HCEC 1CT (cell line): ENCODE data around the gene FBXO10.

Experiments used
- DNase-seq: peaks from one replicate; pipeline ENCODE4 v3.0.0-alpha.2; 2017

Gene FBXO10

DNA sequence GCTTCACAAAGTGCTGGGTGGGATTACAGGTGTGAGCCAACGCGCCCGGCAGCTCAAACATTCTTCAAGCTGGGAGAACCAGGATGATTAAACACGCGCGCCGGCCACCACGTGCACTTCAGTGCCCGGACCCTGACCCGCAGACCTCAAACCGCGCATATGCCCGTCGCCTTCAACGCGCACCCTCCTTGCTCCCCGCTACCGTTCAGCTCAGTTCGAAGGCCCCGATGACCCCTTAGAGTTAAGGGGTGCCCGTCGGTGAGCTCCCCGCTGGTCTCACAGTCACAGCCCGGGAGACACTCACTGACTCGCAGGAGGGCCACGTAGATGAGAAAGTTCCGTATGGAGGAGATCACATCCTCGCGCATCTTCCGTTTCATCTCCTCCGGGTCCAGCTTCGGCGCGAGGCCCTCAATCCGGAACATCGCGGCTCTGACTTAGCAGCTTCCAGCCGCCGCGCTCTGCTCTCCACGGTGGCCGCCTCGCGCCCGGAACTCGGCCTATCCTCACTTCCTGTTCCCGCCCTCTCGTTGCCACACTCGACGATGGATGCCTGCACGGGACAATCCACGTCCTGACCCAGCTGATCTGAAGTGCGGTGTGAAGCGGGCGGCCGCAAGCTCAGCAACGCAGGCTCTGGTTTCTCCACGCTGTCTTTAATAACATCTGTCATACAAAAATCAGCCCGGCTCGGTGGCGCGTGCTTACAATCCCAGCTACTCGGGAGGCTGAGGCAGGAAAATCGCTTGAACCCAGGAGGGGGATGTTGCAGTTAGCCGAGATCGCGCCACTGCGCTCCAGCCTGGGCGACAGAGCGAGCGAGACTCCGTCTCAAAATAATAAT is 16.1 kb upstream of the FBXO10 start, which contains the start of gene TOMM5:
Gene TOMM5, minus strand, starts transcription at position 490 of the 844 bp plus-strand sequence. Its CDS starts 65 bp downstream, at position 425.
- peak; percentile 89 for DNase-seq

DNA sequence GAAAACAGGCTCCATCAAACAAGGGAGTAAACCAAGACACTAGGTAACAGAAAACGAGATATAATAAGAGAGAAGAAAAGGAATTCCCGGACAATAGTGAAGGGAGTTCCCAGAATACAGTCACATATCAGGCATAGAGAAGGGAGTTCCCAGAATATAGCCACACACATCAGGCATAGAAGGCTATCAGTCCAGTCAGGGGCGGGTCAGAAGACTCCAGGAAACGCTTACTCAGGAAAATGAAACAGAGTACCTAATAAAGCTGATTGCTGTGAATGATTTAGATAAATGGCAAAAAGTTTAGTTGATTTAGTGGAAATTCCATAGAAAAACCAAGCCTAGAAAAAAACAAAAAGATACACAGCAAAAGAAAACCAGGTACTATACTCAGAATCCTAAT is 11.3 kb upstream of the FBXO10 start:
- no peak for DNase-seq

GRCh38 chr9:37583522-37584121 is 7.4 kb upstream of the FBXO10 start:
- DNase-seq, result no peak

- peak; percentile 54 for DNase-seq
These were observed 6.5 kb upstream of the FBXO10 start for GRCh38 chr9:37582548-37583157.

GRCh38 chr9:37575511-37575914 is 667 bp downstream of the FBXO10 start:
- DNase-seq, result no peak

- peak; percentile 17 for DNase-seq
These were observed 1.2 kb downstream of the FBXO10 start for GRCh38 chr9:37575001-37575400.

DNA sequence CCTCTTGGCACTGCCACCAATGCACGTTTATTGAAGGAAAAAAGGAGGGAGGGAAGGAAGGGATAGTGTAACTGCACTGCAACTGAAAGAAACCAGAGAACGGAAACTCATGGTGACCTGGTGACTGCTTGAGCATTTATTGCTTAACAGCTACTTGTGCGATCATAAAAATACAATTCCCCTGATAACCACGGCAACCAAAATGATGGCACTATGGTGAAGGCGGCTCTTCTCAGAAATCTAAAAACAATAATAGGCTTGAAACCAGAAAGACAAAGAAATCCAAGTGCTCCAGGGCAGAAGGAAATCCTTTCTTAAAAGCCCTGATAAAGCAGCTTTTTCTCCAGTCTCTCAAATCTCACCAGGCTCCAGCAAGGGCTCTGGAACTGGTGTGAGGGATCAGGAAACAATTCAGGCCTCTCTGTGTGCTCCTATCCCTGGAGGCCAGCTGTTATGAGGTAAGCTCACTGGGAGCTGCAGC is 1.9 kb downstream of the FBXO10 start:
- peak; percentile 16 for DNase-seq

GRCh38 chr9:37571282-37571681 is 4.9 kb downstream of the FBXO10 start:
- no peak for DNase-seq

- no peak for DNase-seq
These were observed 9.5 kb downstream of the FBXO10 start for GRCh38 chr9:37566716-37567115.

GRCh38 chr9:37565661-37566618 is 10.2 kb downstream of the FBXO10 start:
- no peak for DNase-seq

DNA sequence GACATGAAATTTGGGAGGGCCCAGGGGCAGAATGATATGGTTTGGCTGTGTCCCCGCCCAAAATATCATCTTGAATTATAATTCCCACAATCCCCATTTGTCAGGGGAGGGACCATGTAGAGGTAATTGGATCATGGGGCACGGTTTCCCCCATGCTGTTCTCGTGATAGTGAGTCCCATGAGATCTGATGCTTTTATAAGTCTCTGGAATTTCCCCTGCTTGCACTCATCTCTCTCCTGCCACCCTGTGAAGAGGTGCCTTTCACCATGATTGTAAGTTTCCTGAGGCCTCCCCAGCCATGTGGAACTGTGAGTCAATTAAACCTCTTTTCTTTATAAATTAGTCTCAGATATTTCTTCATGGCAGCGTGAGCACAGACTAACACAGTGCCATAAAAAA is 11.3 kb downstream of the FBXO10 start:
- no peak for DNase-seq

DNA sequence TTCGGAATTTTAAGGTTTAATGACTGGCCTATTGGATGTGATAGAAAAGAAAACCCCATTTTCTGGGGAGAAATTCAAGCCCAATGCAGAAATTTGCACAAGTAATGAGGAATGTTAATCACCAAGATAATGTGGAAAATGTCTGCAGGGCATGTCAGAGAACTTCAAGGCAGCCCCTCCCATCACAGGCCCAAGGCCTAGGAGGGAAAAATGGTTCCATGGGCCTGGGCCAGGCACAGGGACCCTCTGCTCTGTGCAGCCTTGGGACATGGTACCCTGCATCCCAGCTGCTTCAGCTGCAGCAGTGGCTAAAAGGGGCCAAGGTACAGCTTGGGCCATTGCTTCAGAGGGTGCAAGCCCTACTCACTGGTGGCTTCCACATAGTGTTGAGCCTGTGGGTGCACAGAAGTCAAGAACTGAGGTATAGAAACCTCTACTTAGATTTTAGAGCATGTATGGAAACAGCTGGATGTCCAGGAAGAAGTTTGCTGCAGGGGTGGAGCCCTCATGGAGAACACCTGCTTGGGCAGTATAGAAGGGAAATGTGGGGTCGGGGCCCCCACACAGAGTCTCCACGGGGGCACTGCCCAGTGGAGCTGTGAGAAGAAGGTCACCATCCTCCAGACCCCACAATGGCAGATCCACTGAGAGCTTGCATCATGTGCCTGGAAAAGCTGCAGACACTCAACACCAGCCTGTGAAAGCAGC is 12.2 kb downstream of the FBXO10 start:
- DNase-seq, result no peak

DNA sequence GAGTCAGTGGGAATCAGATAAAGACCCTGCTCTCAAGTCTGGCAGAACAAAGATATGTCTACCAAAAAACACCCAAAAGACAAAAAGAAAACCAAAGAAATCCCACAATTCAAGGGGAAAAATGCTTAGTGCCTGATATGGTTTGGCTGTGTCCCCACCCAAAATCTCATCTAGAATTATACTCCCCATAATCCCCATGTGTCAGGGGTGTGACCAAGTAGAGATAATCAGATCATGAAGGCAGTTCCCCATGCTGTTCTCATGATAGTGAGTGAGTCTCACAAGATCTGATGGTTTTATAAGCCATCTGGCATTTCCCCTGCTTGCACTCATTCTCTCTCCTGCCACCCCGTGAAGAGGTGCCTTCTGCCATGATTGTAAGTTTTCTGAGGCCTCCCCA is 13.4 kb downstream of the FBXO10 start:
- DNase-seq, result no peak

DNA sequence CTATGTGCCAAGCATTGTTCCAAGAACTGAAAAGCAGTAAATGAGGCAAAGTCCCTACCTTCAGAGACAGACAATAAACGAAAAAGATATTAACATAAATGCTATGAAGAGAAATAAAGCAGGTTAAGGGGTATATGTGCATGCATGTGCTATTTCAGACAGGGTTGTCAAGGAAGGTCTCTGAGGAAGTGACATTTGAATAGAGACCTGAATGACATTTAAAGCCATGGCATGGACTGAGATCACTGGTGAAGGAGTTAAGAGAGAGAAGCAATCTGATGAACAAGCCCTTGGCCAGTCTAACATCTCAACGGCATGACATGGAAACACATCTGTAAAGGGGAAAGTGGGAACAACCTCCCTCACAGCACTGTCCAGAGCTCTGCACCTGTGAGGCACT is 14.5 kb downstream of the FBXO10 start:
- no peak for DNase-seq

- no peak for DNase-seq
These were observed 16.2 kb downstream of the FBXO10 start for GRCh38 chr9:37559855-37560592.

DNA sequence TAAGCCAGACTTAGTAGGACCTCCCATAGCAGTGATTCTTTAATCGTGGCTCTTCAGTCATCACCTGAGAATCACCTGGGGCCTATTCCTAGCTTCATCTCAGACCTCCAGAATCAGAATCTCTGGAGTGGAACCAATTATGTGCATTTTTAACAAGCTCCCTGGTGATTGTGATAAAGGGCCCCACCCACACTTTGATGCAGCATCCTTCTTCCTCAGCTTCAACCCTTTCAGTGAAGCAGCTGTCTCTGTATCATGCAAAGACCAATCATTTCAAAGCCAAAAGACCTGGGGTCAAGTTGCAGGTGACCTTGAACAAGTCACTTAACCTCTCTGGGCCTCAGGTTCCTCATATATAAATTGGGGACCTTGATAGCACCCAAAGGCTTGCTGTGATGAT is 17.1 kb downstream of the FBXO10 start:
- no peak for DNase-seq

DNA sequence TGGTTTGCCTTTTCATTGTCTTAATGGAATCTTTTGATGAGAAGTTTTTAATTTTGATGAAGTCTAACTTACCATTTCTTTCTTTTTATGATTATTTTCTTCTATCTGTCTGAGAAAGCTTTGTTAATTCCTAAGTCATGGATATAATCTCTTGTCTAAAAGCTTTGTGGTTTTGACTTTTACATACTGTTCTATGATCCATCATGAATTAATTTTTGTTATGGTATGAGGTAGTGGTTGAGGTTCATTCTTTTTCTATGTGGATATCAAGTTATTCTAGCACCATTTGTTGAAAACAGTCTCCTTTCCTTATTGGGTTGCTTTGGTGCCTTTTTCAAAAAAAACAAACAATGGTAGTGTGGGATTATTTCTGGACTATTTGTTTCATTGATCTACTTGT is 20.4 kb downstream of the FBXO10 start:
- DNase-seq, result peak; percentile 49

- no peak for DNase-seq
These were observed 21.9 kb downstream of the FBXO10 start for GRCh38 chr9:37554318-37554717.

GRCh38 chr9:37551888-37552287 is 24.3 kb downstream of the FBXO10 start:
- DNase-seq, result no peak

DNA sequence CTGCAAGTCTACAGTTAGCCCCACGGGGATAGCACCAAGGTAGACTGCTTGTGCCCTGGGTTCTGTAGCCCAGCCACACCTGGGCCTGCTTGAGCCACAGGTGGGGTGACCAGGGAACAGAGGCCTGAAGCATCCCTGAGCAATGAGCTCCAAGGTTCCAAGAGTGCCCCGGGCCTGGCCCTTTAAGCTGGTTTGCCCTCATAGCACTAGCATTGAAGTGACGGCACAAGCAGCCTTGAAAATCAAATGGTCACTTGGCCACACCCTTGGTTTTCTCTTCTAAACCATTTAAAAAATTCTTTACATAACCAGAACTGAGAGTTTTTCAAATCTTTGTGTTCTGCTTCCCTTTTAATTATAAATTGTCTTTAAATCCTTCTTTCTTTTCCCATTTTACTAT is 24.7 kb downstream of the FBXO10 start:
- no peak for DNase-seq

DNA sequence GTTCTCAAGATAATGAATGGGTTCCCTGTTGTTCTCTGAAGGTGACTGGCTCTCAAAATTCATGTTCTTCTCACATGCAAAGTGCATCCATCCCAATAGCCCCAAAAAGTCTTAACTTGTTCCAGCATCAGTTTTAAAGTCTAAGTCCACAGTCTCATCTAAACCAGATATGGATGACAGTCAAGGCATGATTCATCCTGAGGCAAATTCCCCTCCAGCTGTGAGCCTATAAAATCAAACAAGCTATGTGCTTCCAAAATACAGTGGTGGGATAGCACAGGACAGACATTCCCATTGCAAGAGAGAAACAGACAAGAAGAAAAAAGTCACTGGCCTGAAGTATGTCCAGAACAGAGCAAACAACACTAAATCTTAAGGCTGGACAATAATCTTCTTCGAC is 25.4 kb downstream of the FBXO10 start:
- DNase-seq, result peak; percentile 32
